ENCODE data around the gene IMMP2L.
"Not testable (repeated sequence)": the region's sequence is repeated elsewhere in the genome, so short reads cannot be mapped to it uniquely, and the experiment has no call there.

The IMMP2L gene

DNA sequence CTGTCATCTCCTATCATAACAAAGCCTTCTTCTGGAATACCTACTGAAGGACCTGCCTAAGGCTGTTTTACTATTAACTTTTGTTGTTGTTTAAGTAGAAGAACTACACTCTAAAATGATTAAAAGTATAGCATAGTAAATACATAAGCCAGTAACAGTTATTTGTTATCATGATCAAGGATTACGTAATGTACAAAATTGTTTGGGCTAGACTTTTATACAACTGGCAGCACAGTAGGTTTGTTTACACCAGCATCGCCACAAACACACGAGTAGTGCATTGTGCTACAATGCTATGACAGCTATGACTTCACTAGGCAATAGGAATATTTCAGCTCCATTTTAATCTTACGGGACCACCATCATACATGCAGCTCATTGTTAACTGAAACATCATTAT lies 302.3 kb downstream of the IMMP2L start:
- no peak for DNase-seq

DNA sequence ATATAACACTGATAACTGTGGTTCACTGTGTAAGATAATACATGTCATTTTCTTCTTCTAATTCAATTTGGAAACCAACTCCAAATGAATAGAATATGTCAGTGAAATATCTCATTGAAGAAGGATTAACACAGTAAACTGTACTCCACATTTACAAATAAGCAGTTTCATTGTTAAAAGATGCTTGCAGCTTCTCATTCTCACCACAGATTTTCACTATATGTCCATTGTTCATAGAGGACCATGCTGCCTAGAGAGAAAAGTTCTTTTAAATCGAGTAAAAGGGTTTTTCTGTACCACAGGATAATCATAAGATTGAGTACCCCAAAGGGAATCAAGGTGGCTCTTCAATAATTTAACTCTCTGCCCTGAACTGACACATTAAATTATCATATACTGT lies 305.9 kb downstream of the IMMP2L start:
- DNase-seq, result no peak

DNA sequence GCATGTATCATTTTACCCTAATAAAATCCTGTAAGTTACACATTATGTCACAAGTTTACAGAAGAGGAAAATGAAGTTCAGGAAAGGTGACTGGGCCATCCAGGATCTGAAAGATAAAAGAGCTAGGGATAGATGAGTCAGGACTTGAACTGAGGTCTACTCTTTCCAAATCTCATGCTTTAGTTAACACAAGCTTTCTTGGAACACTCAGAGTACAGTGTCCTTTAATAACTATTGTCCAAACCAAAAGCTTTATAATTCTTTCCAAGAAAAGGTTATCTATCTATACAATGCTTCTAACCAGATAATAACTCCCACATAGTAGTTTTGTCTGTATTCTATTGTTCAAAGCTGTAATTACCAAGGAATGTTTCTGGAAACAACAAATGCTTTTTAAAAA lies 306.7 kb downstream of the IMMP2L start:
- no peak for DNase-seq

DNA sequence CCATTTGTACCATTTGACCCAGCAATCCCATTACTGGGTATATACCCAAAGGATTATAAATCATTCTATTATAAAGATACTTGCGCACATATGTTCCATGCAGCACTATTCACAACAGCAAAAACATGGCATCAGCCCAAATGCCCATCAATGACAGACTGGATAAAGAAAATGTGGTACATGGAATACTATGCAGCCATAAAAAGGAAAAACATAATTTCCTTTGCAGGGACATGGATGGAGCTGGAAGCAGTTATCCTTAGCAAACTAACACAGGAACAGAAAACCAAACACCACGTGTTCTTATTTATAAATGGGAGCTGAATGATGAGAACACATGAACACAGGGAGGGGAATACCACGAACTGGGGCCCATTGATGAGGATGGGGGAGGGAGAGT lies 310.9 kb downstream of the IMMP2L start:
- not testable (repeated sequence) for DNase-seq

DNA sequence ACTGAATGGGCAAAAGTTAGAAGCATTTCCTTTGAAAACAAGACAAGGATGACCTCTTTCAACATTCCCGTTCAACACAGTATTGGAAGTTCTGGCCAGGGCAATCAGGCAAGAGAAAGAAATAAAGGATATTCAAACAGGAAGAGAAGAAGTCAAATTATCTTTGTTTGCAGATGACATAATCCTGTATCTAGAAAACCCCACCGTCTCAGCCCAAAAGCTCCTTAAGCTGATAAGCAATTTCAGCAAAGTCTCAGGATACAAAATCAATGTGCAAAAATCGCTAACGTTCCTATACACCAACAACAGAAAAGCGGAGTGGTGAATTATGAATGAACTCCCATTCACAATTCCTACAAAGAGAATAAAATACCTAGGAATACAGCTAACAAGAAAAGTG lies 312.5 kb downstream of the IMMP2L start:
- DNase-seq, result not testable (repeated sequence)

DNA sequence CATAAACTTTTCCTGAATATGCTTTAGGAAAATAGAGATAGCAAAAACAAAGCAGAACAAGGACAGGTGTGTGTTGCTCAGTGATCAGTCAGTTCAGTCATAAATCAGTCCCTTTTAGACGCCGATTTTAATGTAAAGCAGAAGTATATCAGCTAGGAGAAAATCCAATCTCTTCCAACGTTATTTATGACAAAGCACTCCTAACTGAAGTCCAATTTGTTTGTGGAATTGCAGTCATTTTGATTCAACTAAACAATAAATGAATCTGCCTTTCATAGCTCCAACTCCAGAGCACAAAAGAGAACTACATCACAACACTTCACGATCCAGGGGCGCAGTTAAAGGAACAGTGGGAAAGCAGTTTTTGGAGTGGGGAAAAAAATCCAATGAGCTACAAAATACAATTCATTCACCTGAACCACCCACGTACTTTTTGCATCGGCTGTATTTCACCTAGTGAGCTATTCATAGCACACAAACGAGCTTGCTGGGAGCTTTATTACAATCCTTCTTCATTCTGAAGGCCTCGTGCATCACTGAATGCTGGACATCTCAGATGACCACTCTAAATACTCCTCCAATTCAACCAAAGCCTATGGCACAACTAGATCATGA lies 320.0 kb downstream of the IMMP2L start:
- DNase-seq, result no peak

DNA sequence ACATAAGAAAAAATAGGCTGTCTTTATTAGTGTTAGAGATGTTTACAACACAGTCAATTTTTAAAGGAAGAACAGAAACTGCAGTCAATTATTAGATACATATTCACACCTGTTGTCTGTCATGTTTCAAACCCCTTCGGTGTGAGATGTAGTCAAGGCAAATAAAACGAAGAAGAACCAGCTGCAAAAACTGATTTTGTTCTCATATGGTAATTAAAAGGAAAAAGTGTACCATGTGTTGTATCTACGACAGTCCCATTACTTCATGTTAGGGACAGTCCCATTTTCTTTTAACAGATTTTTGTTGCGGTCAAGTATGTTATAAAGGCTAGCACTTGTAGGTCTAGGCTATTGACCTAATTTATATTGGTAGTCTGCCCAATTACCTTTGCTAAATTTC lies 321.9 kb downstream of the IMMP2L start:
- DNase-seq, result no peak

DNA sequence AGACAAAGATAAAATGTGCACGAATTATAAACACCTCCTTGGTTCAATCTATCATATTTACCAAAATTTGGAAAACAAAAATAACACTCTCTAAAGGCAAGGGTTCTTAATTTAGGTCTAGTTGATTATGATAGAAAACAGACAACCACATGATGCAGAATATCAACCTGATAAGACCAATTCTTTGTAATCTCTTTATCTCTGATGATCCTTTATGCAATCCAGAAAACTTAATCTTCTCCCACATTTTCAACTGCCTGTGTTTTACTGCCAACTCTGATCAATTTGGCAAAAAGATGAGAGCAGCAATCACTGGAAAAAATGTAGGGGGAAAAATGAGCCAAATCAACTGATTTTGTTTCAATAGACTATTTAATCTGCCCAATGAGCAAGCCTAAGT lies 322.9 kb downstream of the IMMP2L start:
- no peak for DNase-seq

DNA sequence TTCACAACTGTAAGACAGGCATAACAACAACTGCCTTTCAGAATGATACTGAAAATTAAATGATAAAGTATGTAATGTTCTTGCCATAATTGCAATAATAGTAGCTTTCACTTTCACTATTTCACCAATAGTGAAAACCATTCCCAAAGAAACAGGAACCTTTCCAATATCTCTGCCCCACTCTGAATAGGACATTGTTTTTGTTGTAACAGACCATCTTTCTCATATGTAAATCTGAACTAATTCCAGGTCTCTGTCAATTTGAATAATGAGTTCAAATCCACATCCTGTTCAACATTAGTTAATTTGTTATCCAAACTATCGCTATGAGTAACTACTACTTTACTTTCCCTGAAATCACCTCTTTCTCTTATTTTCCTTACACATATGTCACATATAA lies 323.4 kb downstream of the IMMP2L start:
- DNase-seq, result peak; percentile 79

DNA sequence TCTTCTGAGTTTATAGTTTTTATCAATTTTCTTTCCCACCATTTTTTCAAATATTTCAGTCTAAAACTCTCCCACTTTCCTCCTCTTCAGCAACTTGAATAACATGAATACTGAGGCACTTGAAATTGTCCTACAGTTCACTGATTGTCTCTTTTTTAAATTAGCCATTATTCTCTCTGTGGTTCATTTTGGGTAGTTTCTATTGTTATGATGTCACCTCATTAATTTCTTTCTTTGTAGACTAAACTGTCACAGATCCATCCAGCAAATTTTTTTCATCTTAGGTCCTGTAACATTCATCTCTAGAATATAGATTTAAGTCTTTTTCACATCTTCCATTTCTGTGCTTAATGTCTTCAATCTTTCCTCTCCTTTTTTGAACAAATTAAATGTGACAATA lies 326.6 kb downstream of the IMMP2L start:
- DNase-seq, result no peak

DNA sequence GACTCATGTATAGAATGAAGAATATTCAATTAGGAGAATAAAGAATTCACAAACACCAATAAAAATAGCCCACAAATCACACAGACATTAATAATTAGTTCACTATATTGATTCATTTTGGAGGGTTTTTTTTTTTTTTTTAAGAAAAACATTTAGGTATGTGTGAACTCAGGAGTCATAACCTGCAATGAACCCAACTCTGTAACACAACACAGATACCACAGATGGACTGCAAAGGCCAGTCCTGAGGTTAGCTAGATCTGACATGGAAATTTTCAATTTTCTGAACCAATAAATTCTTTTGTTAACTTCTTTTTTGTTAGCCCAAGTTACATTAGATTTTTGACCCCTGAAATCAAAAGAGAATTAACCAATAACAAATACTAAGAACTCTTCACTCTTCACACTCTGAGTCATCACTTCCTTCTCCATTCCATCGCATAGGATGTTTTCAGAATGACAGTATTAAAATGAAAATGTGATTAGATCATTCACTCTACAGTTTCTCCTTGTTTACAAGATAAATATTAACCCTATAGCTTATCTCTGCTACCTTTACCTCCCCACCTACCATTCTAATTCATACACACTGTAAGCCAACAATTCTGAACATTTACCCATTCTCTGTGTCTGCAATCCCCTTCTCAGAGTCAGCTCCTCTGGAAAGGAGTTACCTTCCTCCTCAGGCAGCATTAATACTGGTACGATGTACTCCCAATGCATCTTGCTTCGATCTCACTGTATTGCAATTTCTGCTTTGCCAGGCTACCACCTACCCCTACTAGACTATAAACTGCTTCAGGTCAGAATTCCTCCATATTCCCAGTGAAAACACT lies 329.8 kb downstream of the IMMP2L start:
- DNase-seq, result no peak

DNA sequence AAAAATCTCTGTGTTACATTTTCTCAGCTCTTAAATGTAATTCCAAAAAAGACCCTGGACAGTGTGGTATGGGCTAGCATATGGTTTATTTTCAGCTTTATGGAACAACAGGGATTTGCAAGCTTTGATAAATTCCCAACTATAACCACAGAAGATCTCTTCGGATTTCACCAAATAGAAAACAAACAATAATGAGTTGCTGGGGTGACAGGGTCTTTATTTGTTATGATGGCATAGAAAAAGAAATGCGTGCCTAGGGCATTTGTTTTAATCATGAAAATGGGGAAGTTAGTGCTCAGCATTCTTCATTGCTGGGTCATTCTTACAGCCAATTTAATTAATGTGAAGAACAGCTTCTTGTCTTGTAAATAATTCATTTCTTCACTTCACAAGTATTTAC lies 332.4 kb downstream of the IMMP2L start:
- no peak for DNase-seq

DNA sequence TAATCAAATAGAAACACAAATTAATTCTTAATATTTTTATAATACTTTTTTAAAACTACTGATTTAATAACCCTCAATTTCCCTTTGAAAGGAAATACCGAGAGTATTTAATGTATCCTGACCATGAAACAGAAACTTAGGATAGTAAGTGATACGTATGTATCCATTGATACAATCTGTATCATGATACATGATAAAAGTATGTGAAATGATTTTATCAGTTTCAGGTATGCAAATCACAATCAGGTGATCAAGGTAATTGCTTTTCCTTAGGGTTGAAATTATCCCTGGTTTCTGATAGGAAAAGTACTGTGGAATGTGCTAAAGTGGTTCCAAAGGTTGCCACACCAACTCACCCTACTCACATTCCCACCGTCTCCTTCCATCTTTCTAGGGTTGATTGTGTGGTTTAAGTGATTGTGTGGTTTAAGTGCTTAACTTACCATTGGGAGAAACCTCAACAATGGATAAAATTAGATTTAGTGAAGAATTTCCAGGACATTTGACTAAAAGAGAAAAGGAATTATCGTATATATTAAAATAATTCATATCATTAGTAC lies 333.0 kb downstream of the IMMP2L start:
- no peak for DNase-seq

DNA sequence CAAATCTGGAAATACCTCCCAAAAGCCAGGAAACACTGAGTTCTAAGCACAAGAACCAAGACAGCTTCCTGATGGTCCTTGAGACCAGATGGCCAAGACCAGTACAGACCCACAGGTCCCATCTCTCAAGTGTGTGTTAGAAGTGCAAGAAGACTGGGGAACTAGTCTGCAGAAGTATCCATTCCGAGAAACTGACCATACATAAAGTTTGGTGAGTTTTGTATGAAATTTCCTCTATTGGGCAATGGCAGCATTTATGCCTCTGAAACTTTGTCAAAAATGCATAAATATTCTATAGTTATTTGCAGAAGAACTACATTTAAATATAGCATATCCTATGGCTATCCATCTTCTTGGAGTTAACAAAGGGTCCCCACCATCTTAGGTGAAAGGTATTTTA lies 333.9 kb downstream of the IMMP2L start:
- DNase-seq, result no peak

DNA sequence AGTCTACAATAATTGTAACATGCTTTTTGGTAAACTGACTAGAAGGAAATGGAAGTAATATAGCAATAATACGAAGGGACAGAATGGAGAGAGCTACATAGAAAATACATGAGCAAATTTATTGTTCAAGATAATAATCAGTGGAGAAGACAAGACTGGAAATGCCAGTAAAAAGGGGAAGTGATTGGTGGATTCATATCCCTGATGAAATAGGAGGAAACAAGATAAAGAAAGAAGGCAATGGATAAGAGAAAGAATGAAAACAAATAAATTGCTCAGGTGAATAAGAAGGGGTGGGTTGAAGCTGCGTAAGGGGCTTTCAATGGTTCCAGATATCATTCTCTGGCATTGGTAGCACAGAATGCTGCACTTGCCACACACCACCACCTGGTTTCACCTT lies 335.5 kb downstream of the IMMP2L start:
- no peak for DNase-seq

DNA sequence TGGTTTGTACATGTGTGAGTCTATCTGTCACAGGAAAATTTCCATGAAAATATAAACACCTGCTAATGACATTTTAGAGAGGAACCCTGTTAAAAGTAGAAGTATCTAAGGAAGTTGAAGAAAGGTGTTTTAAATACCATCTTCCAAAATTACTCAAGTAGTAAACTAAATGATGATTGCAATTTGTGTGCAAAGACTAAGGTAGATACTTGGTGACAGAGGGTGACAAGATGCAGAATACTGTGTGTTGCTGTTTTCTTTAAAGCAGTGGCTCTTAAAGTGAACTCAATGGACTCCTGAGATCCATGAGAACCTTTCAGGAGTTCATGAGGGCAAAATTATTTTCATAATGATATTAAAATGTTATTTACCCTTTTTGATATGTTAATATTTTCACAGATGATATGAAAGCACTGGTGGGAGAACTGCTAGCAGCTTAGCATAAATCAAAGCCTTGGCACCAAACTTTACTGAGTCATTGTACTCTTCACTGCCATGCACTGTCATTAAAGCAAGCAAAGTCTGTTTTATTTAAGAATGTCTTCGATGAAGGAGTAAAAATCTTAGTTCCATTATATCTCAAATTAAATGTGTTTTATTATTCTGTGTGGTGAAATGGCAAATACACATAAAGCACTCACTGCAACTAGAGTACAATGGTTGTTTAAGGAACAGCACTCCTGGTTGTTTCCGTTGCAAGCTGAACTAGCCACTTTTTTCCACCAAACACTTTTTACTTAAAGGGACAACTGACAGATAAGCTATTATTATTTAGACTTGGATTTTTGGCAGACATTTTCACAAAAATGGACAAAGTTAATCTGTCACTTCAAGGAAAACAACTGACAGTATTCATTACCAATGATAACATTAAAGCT lies 337.7 kb downstream of the IMMP2L start:
- no peak for DNase-seq

DNA sequence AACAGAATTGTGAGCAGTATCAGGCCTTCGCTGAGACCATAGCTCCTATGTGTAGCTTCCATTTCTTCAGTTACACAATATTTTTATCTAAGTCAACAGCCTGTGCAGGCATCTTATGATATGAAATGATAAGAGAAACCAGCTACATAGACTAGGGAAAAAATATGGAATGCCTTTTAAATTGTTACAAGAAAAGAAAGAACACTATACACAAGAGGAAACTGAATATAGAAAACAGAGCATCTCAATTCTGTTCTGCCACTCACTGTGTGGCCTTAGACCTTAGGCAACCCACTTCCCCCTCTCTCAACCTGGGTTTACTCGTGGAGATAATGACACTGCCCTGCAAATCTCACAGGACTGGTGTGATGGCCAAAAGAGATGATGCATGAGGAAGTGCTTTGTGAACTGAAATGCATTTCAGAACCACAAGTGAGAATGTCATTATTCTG lies 338.5 kb downstream of the IMMP2L start:
- no peak for DNase-seq

DNA sequence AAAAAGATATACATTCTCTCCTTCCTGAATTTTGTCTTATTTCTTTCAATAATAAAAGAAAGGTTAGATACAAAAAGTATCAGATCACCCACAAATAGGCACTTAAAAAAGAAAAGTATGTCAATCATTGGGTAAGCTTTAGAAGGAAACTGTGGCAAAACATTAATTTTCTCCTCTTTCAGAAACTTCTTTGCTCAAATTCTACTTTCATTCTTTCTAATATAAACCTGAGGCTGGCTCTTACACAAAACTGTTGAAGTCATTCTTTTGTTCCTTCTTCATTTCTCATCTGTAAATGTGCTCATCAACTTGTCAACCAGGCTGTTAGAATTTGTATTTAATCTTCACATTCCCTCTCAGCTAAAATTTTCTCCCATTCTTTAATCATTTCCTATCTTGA lies 346.7 kb downstream of the IMMP2L start:
- DNase-seq, result no peak

DNA sequence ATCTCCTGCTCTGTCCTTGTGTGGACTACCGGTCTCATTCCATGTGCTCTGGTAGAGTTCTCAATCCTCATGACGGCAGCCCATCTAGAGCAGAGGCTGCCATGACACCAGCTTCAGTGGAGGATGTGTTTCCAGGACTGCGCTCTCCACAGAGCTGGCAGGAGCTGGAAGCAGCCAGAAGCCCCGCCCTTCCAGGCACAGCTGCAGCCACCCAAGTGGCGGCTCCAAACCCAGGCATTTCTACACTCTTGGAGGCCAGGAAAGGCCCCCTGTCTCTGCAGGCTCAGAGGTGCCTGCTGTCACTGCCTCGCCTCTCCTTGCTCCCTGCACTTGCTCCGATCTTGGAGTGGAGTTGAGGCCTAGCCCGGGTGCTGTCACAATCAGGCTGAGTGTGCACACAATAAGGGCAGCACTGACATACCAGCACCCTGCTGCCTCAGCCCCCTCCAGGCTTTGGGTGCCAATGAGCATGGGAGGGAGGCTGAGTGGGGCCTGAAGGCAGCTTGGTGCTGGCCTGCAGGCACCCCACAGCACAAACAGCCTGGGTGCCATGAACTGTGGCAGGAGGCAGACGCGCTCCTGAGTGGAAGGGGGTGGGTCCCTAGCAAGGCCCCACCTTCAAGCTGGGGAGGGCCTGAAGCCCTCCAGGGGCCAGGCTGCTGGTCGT lies 349.3 kb downstream of the IMMP2L start:
- DNase-seq, result no peak

DNA sequence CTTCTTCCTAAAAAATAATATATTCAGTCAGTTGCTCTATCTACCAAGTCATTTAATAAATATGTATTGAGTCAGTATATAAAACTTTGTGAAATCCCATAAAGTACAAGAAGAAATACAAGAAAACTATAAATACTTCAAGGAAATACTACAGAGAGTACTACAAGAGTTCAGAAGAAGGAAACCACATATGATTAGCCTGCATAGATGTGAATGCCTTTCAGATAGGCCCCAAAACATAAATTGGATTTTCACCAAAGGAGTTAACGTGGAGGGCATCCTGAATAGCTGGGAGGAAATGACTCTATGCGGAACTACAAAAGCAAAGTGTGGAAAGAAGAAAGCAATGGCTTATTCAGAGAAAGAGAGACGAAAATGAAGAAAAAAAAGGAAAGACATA lies 351.3 kb downstream of the IMMP2L start:
- no peak for DNase-seq

DNA sequence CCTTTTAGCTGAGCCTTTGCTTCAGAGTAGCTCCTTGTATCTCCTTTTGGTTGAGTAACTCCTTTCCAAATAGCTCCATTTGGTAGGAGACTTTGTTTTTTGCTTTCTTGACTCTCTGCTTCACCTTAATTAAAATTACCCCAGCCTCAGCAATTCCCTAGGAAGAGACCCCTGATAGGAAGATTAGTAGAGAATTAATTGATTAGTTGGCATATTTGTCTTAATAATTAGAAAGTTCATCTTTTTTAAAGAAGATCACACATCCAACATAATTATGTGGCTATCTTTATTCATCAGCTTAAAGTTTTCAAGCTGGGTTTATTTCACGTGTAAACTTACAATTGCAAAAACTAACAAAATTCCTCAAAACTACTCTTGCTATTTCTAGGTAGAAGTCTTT lies 352.2 kb downstream of the IMMP2L start:
- no peak for DNase-seq

DNA sequence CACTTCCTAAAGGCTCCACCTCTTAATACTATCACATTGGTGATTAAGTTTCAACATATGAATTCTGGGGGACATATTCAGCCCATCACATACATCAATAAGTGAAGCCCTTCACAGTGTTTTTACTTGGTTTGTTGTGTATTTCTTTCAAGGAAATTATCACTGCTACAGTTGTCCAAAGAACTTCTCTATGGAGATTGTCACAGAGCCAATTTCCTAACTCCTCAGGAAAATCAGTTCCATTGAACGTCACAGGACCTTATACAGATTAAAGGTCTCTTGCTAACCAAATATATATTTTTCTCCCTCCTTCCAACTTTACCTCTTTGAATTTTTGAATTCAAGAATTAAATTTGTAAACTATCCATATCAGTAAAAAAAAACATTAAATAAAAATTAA lies 357.0 kb downstream of the IMMP2L start:
- DNase-seq, result no peak

DNA sequence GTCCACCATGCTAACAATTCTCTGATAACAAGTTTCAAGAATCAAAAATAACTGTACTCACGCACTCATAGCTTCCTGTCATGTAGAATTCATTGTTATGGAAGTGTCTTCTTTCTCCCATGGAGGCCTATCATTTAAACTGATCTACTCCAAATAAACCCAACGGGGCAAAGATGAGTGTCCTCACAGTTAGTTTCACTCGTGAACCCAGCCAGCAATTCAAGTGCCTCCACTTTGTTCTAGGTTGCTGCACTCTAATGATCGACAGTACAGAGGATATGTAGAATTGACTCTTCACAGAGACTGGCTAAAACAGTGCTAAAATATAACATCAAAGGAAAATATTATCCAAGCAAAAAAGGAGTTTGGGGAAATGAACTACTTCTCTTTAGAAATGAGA lies 360.0 kb downstream of the IMMP2L start:
- no peak for DNase-seq

Measured in NCI-H526 treated with DMSO at 0.1 percent for 48 hours (cell line).